Dedifferentiated amniotic fluid mesenchymal stem cell (primary cell): ENCODE data around the gene UBAP1.
"Not testable (repeated sequence)": the region's sequence is repeated elsewhere in the genome, so short reads cannot be mapped to it uniquely, and the experiment has no call there.

Source experiments
- DNase-seq: peaks from one replicate; pipeline ENCODE4 v3.0.0-alpha.2; 2016; ENCODE audit errors: extremely low spot score

UBAP1 gene

DNA sequence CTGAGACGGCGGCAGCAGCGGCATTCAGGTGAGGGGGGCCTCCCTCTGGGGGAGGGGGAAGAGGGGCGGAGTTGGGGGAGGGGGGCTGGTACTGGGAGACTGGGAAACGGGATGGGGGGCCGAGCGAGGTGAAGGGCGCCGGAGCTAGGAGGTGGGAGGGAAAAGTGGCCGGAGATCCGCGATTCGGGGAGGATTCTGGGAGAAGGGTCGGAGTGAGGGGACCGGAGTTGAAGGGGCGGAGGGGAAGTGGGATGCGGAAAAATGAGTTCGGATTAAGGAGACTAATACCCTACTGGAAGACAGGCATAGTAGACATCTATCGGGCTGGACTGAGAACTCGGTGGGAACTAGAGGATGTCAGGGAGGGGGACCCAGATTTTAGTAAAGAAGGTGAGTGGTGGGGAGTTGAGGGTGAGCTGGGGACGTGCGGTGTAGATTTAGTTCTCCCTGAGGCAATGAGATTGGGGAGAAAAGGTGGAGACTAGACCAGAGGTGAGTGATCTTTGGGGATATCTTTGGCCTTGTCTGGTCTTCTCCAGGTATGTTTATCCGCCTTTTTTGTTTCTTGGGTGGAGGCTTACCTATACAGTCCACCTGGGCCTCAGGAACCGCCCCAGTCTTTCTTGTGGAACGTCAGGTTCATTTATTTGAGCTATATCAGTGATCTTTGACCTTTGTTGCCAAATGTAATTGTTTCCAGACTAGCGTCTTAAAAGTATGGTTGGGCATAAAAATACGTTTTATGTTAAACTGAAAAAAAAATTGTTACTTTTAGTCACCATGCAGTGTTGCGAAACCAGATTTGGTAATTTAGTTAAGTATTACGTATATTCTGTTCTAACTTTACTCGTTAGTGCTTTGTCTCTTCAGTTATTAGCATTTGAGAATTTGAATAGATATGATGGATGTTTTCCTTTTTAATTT is 632 bp downstream of the UBAP1 start:
- no peak for DNase-seq

- peak; percentile 60 for DNase-seq
Observed at GRCh38 chr9:34185778-34186551, 7.1 kb downstream of the UBAP1 start.

- DNase-seq: no peak
Observed at GRCh38 chr9:34187891-34188240, 9.0 kb downstream of the UBAP1 start.

GRCh38 chr9:34190996-34191892 is 12.4 kb downstream of the UBAP1 start:
- DNase-seq: peak; percentile 28

DNA sequence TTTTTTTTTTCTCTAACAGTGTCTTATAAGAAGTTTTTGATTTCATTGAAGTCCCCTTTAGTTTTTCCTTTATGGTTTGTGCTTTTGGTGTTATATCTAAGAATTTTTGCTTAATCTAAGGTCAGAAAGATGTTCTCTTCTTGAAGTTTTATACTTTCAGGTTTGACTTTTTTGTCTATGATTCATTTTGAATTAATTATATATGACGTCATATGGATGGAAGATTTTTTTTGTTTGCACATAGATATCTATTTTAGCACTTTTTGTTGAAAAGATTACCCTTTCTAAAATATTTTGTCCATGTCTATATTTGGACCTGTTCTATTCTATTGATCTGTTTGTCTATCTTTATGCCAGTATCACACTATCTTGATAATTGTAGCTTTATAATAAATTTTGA is 16.3 kb downstream of the UBAP1 start:
- DNase-seq: no peak

GRCh38 chr9:34197286-34197685 is 18.4 kb downstream of the UBAP1 start:
- not testable (repeated sequence) for DNase-seq

- no peak for DNase-seq
Observed at GRCh38 chr9:34197756-34198711, 19.2 kb downstream of the UBAP1 start.

DNA sequence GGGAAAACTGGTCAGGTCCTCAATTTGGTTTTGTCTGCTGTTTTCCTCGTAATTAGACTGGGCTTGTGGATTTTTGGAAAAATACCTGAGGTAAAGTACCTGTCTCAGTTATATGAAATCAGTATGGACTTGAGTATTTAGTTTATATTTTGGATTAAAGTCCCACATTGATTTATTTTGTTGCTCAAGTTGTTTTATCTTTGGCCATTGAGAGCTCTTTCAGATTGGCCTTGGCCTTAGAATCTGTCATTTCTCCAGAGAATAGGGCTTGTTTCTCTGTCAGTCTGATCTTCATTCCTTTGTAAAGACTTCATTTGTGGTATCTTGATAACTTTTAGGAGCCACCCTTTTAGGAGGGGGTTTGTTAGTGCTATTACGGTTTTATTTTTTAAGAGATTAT is 21.2 kb downstream of the UBAP1 start:
- no peak for DNase-seq

- no peak for DNase-seq
Observed at GRCh38 chr9:34203275-34203991, 24.6 kb downstream of the UBAP1 start.

GRCh38 chr9:34203992-34204635 is 25.3 kb downstream of the UBAP1 start:
- no peak for DNase-seq

- DNase-seq: no peak
Observed at GRCh38 chr9:34205102-34205501, 26.3 kb downstream of the UBAP1 start.

- DNase-seq: no peak
Observed at GRCh38 chr9:34206561-34206960, 27.7 kb downstream of the UBAP1 start.

DNA sequence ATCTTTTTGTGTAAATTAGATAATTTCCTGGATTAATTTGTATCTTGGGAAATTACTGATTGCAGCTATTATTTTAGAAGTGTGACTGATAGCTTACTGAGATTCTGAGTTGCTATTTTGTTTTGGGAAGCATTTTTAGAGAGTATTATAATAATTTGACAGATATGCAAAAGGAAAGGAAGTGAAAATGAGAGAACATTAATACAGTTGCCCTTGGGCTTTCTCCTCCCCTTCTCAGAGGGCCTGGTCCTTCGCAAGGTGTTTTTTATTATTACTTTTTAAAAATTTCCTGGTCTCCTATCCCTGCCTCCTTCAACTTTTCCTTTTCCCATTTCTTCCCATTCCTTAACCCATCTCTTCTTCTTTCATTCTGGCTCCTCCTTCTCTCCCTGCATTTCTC is 32.6 kb downstream of the UBAP1 start:
- DNase-seq: no peak

- DNase-seq: not testable (repeated sequence)
Observed at GRCh38 chr9:34214354-34215000, 35.6 kb downstream of the UBAP1 start.

DNA sequence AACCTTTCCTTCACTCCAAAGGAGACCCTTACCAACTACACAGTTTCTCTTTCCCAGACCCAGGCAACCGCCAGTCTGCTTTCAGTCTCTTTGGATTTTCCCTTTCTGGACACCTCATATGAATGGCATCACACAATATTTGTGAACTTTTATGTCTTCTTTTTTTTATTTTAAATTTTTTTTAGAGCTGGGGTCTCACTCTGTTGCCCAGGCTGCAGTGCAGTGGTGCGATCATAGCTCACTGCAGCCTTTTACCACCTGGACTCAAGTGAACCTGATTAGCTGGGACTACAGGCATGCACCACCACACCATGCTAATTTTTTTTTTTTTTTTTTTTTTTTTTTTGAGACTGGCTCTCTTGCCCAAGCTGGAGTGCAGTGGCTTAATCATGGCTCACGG is 37.5 kb downstream of the UBAP1 start:
- no peak for DNase-seq

- DNase-seq: not testable (repeated sequence)
Observed at GRCh38 chr9:34217015-34217414, 38.2 kb downstream of the UBAP1 start.

DNA sequence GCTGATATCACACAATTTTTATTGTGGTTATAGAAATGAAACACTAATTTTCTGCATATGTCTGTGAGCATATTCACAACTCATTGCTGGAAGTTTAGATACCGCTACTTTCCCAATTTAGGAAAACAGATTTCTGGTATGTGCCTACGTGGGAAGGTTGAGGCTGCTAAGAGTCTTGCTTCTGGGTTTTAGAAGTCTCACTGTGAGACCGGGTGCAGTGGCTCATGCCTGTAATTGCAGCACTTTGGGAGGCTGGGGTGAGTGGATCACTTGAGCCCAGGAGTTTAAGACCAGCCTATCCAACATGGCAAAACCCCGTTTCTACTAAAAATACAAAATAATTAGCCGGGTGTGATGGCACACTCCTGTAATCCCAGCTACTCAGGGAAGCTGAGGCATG is 39.6 kb downstream of the UBAP1 start:
- DNase-seq: no peak

GRCh38 chr9:34219421-34219820 is 40.6 kb downstream of the UBAP1 start:
- no peak for DNase-seq

DNA sequence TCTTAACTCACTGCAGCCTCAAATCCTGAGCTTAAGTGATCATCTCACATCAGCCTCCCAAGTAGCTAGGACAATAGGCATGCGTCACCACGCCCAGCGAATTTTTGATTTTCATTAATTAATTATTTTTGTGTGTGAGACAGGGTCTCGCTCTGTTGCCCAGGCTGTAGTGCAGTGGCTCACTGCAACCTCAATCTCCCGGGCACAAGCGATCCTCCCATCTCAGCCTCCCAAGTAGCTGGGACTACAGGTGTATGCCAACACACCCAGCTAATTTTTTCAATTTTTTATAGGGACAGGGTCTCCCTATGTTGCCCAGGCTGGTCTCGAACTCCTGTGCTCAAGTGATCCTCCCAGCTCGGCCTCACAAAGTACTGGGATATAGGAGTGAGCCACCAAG is 41.4 kb downstream of the UBAP1 start:
- DNase-seq: no peak
